HK-2 (cell line): Measurements from ENCODE around the gene PRDM16.

Experiments used
- DNase-seq: peaks from one replicate; pipeline ENCODE4 v3.0.0-alpha.2; 2018; ENCODE audit not compliant: unreplicated experiment

The PRDM16 gene

DNA sequence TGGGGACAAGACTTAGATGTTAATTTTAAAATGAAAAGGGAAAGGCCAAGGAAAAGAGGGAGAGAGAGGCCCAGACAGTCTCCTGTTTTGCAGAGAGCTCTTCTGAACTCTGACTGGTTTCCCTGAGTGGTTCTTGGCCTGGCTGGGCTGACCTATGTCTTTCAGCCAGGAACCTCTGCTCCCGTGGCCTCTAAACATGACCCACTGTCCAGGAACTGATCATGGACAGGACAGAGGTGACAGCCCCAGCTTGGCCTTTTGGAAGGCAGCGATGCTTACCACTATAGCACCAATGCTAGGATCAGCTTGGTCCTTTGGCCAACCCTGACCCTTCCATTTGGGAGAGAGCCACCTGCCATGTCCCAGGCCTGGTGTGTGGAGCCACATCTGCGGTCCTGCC is 55.2 kb downstream of the PRDM16 start:
- no peak for DNase-seq

DNA sequence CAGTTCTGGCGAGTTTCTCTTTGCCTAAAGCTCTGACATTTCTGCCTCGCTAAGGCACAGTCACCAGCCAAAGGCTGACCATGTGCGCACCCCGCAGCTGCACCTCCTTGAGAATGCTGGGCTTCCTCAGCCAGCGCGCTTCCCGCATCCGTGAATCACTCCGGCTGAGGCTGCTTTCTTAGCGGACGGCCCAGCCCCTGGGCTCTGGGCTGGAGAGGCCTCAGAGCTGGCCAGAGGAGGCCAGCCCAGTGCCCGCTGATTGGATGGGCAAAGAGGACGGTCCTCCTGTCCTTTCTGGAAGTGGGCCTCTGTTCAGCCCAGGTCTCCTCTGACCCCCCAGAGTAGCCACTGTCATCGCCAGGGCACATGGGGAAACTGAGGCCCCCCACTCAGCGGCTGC is 56.1 kb downstream of the PRDM16 start:
- no peak for DNase-seq

DNA sequence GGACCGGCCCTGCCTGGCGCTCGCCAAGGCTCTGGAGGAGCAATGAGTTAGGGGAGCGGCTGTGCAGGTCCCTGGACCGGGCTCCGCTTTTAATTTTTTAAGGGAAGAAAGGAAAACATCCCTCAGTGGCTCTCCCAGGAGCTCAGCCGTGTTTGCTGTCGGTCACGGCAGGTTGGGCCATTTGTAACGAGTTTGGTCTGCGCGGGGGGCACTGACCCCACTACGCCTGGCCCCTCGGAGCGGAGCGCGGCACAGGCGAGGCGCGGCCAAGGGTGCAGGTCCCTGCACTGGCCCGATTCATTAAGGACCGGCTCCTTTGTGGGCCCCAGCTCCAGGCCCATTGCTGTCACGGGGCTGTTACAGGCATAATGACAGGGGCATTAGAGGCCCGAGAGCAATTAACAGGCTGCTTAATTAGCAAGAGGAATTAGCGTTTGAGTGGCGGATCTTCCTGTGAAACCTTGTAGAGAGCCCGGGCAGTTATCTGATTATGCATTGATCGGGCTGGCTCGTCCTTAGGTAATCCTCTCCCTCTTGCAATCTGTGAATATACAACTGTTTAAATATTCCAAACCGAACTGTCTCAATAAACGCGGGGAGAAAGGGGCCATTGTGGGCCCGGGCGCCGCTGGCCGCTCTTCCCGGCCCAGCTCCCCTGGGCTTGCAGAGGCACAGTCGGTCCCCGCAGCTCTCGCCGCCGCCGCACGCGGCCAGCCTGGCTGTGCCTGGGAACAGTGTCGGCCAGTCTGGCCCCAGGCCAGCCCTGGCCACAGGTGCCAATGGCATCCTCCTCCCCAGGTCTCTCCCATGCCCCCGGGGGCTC is 56.8 kb downstream of the PRDM16 start:
- DNase-seq, result no peak

DNA sequence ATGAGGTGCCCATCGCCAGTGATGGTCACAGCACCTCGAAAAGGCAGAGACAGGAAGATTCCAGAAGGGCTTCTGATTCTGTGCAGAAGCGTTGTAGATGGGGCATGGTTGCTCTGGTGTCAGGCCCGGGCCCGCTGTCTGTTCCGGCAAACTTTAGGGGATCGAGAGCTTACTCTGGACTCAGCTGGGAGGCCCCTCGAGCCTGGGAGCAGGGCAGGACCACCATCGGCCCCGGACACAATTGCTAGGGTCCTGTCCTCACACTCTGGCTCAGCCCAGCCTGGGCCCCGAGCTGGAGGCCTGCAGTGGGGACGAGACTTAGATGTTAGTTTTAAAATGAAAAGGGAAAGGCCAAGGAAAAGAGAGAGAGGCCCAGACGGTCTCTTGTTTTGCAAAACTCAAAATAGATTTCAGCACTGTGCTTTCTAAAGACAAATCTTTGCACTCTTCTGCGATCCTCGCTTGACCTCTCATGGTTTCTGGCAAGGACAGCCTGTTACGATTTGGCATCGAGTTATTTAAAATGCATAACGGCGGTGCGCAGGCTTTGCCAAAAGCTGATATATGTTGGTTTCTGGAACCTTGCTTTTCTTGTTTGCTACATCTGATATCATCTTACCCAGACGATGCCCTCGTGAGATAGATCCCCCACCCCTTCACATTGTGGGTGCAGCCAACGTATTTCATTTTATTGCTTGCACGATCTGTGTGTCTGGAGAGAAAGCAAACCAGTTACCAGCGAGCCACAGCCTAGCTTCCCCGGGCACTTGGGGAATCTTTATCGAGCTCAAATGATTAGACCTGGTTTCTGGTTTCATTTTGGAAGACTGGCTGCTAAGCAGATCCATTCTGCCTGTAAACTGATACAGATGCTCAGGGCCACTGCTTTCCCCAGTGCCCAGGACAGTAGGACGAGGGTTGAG is 58.0 kb downstream of the PRDM16 start:
- no peak for DNase-seq

DNA sequence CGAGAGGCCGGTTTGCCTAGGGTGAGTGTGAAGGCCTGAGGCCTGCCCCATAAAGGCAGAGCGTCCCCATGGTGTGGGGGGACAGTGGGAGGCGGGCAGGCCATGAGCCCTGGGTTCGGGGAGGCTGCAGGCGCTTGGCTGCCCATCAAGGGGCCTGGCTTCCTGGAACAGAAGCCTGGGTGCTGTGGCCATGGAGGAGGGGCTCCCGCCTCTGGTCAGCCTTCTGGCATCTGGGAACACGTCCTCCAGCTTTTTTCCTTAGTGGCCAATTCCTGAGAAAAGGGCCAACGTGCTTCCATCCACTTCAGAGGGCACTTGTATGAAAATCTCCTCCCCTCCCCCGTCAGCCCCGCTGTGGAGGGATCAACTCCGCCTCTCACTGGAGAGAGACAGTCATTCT is 58.7 kb downstream of the PRDM16 start:
- DNase-seq, result no peak

DNA sequence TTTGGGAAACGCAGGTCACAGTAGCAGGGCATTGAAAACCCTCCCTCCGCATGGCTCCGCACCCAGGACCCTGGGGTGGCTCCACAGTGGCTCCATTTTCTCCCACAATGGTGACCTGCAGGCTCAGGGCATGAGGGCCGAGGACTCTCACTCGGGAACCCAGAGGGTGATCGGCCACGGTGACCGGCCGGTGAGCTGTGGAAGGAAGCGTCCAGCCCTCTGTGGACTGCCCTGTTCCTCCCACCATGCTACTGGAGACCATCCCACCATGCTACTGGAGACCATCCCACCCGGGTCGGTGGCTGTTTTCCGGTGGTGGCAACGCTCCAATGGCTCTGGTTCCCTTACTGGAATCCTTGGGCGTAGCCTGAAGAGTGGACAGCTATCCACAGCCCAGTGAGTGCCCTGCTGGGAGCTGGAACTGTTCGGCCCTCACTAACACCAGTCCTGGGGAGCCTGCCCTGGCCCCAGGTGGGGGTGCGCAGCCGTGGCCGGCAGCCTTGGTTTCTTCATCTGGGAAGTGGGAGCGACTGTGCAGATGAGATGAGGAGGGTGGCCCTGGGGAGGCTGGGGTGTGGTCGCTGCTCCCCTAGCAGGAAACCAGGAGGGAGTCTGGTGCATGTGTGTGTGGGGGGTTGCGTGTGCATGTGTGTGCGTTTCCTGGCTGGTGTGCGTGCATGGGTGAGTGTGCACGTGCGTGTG is 59.6 kb downstream of the PRDM16 start:
- DNase-seq, result no peak

DNA sequence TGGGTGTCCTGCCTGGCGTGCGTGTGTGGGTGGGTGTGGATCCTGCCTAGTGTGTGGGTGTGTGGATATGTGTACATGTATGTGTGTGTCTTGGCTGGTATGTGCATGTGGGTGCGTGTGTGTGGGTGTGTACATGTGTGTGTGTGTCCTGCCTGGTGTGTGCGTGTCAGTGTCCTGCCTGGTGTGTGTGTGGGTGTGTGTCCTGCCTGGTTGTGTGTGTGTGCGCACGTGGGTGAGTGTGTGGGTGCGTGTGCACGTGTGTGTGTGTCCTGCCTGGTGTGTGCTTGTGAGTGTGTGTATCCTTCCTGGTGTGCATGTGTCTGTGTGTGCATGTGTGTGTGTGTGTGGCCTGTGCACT is 60.1 kb downstream of the PRDM16 start:
- no peak for DNase-seq

DNA sequence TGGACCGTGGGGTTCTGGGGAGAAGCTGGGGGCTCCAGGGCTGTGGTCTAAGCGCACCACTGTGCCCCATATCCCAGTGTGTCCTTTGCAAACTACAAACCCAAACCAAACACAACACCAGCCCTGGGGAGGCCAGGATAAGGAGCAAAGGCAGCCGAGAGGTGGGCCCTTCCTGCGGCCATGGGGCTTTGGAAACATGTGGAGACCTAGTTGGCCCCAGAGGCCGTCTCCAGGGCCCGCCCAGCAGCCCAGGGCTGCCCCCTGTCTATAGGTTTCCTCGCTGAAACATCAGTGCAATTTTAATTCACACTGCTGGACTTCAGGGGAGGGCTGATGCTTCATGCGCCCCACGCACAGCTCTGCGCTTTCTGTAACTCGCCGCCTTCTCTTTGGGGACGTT is 61.3 kb downstream of the PRDM16 start:
- no peak for DNase-seq

DNA sequence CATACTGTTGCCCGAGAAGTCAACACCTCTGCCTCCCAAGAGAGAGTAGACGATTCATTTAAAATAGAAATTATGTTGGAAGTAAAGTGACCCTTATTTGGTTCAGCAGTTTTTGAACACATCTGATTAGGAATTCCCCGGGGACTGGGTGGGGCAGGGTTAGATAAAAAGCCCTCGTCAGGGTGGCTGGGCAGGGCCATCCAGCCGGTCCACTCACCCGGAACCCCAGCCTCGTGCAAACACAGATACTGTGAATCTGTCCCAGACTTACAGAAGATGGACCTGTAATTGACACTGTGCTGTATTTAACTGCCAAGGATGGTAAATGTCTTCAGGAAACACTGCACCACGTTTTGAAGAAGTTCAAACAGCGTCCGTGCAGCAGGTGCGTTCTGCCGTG is 63.7 kb downstream of the PRDM16 start:
- DNase-seq, result no peak

DNA sequence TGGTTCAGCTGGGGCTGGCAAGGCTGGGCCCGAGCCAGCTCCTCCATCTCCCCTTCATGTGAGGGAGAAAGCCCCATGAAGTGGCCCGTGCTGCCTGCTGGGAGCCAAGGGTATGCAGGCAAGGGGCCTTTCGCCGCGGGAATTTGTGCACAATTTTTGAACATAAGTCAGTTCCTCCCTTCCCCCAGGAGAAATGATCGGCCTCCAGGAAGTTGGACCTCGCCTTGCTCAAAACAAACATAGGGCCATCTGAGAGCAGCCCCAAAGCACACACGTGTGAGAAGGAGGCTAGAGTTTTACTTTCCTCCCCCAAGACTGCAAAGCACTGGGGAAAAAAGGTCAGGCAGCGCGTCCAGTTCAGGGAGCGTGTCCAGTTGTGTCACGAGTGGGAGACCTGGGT is 64.7 kb downstream of the PRDM16 start:
- no peak for DNase-seq

DNA sequence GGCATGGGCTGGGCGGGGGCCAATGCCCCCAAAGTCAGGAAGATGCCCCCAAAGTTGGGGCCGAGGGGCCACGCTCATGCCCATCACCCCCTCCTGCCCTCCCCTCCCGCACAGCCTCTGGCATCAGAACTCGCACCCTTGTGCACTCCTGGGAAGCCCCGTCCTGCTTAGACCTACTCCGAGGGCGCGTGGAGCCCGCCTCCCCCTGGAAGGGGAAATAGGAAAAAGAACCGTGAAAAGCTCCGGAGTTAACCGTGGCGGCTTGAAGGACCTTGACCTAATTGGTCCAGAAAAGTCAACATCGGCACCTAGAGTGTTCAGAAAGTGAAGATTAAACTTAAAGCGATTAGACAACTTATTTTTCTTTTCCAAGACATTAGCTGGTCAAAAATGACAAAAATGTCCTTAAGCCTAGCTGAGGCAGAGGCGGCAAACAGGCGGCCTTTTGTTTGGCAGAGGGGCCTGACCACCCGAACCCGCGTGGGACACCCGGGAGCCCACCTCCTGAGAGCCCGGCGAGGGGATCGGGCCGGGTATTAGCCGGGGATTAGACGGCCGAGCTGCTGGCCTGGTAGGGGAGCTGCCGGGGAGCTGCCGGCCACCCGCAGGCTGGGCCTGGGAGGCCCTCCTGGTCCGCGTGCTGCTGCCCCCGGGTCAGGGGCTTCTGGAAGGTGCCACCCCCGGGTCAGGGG is 65.5 kb downstream of the PRDM16 start:
- DNase-seq, result no peak

DNA sequence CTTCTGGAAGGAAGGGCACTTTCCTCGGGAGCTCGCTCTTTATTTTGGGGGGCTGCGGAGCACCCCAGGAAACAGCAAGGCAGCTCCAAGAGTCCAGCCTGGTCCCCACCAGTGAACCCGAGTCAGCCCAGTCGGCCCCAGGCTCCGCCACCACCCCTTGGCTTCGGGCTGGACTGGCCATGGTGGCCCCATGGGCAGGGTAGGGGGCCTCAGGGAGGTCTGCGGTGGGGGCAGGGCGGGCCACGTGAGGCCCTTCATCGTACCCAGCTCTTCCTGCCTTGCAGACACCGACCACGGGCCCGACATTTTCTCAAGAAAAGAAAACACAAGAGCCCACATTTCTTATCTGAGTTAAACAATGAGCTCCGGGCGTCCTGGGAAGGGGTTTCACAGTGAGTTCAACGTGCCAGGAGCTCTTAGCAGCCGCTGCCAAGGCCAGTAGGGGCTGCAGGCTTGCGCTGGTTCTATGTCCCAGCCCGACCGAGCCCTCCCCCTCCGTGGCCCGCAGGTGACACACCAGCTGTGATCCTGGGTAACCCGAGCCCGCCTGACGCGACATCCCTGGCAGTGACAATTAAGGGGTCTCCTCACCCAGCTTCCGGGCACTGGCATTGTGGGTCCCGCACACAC is 66.2 kb downstream of the PRDM16 start:
- no peak for DNase-seq

DNA sequence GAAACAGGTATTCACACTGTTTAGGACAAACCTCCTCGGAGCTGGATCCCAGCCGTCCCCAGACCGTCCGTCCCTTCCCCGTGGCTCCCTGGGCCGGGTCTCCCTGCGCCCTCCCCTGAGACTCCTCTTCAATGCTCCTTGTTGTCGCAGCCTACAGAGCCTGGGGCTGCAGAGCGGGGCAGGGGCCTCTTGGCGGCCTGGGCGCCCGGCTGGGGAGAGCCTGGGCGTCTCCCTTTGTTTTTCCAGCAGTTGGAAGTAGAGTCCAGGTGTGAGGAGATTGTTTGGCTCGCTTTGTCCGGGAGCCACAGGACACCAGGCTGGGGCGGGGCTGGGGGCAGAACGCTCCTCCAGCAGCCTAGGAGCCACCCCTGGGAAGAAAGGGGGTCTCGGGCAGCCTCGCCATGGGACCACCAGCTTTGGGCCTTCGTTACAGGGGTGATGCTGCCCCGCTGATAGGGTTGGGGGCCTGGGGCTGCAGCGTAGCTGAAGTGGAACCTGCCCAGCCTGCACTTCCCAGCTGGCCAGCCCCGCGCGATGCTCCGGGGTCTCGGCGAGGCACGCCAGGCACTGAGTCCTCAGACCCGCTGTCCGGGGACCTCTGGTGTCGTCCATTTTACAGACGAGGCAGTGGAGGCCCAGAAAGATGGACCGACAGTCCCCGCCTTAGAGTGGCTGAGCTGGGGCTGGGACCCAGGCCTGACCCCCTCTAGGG is 66.9 kb downstream of the PRDM16 start:
- DNase-seq, result no peak

DNA sequence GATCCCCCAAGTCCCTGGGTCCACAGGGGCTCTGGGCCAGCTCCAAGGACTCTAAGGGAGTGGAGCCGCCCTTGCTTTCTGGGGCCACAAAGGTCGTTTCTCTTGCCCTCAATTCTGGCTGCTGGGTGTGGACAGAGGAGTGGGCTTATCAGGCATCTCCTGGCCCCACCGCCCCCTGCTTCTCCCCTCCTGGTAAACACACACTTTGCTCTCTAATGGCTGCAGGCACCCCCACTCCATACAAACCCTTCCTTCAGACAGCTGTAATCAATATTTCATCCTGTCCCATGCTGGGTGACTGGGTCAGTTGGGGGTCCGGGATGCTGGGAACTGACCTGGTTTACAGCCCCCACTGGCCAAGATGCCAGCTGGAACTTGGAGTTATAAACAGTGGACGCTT is 67.5 kb downstream of the PRDM16 start:
- DNase-seq, result no peak

DNA sequence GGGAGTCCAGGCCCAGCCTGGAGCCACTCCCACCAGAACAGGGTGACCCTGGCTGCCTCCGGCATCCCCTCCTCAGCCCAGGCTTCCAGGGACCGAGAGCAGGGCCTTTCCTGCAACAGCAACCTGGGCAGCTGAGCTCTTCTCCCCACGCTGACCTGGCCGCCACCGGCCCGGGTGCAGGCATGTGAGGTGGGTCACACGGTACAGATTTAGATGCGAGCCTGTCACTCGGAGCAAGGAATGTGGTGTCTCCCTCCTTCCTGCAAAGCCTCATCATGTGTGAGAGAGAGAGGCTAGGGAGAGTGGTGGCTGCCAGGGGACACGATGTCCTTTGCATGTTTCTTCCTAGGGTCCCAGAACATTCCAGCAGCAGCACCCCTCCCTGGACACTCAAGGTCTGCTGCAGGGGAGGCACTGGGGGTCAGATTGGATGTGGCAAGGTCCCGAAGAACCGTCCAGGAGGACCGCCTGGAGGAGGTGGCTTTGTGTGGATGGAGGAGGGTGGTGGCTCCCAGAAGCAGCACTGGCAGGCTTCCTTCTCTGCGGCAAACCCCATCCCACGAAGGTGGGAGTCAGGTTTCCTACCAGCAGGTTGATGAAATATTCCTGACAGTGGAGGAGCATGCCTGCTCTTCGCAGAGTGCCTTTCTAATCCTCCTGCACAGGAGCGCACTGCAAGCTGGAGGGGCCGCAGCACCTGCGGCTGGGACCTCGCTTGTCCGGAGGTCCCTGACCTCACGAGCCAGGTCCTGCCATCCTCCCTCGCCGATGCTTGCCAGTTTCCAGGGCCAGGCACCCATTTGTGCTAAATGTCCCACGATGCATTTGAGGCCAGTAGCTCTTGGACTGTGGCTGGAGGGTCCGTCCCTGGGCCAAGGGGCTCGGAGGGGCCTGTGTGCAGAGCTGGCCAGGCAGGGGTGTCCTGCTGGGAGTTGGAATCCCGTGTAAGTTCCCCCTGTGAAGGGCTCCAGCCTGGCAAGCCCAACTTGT is 68.4 kb downstream of the PRDM16 start:
- no peak for DNase-seq

DNA sequence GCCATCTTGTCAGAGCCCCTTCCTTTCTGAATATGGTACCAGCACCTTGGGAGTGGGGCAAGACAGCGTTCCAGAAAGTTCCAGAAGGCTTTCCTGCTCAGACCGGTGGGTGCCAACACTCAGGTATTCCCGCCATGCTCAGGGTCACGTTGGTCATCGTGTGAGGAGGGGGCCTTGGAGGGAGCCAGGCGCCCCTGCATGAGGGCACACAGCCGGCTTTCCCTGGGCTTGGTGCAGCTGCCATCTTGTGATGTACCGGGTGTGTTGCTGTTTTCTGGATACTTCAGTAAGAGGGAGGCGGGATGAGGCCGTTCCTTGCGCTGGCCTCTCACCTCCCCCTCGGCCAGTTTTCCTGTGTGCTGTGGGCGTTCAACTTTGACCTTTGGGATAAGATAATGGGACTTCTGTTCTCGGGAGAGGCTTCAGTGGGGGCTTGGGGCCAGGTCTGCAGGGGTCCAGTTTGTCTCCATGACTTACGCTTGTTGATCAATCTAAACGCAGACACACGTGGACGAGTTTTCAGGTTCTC is 69.7 kb downstream of the PRDM16 start:
- DNase-seq, result no peak

DNA sequence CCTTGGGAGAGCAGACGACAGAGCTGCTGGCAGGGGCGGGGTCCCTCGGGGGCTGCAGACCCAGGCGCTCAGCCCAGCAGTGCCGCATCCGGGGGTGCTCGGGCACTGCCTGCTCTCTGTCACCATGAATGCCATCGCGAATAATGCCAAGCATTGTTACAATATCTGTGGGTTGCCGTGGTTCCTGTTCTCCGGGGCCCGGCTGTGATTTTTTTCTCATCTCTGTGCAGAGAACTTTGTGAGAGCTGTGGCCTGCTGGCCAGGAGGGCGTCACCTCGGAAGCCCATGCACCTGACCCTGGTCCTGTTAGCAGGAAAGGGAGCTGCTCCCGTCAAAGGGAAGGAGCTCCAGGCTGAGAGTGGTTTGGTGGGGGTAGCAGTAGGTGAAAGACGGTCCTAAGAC is 70.4 kb downstream of the PRDM16 start:
- no peak for DNase-seq

DNA sequence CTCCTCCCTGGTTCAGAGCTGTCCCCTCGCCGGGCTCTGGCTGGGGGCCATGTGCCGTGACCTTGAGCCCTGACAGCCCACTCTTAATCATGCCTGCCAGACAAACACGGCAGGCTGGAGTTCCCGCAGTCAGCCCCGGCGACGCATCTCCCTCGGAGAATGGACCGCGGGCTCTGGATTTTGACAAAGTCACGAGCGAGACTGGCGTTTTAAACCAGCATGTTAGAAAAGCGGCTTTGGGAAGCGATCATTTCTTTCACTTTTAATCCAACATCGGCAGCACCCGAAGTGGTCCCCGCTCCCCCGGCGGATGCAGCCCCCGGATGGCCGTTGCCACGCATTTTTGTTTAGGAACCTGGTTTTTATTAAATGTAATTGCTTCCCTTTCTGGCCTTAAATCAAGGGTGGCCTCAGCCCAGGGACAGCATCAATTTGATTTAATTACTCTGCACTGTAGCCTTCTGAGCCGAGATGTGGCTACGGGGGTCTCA is 70.9 kb downstream of the PRDM16 start:
- no peak for DNase-seq

DNA sequence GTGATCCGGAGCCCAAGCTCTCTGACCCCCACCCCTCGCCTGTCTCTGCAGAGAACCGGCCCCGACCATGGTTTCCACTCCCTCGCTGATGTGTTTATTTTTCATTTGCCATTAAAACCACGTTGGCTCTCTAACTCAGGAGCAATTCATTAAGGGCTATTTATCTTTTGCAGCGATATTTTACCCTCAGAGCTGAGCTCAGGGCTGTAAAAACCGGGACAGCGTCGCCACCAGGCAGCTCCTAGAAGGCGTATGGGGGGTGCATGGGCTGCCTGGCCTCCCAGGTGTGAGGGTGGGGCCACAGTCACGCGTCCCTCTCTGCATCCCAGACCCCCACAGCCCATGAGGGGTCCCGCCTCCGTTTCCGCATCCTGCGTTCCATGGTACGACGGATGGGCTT is 71.4 kb downstream of the PRDM16 start:
- no peak for DNase-seq
